ENCODE results near the gene SHISAL2A. TPM values are rescaled to one million over a fixed set of nuclear protein-coding genes. Genes with fewer than 3 reads are reported as not detected.

SHISAL2A gene
- total RNA-seq, 6 donors from 2014 or later, result 0.24 to 10.5 (median 3.0) TPM; not detected in 3

DNA sequence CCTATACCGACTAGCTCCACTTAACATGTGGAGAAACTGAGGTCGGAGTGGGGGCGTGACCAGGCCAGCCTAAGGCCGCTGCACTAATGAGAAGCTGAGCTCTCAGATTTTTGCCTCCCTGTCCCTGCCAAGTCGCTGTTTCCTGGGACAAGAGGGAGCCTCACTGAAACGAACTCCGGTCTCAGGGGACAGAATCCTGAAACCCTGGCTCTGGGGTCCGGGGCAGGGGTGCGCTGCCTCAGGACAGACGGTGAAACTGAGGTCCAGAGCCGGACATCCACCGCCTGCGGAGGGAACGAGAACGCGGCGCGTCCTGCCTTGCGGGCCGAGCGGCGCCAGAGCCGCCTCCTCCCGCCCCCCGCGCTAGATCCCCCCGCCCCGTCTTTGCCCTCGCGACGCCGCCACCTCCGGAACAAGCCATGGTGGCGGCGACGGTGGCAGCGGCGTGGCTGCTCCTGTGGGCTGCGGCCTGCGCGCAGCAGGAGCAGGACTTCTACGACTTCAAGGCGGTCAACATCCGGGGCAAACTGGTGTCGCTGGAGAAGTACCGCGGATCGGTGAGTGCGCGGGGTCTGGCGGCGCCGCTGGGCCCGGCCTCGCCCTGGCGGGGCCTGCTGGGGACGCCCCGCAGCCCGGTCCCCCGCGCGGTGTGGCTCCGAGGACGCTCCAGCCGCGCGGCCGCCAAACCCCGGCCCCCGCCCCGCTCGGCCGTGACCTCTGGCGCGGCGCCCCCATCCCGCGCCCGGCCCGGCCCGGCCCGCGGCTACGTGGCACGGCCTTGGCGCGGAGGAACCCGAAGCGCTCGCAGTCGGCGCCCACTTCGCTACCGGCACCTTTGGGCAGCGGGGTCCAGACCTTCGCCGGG is 30.7 kb upstream of the SHISAL2A start, which contains the start of gene GPX7:
TSS of gene GPX7 (plus strand) at position 381 of the 865 bp plus-strand sequence. CDS start at position 420, 39 bp downstream.
- Histone ChIP-seq H3K4me3 (peak within 1 kb of the TSS; percentile 34 to 68 (median 62)), H3K27ac (peak within 1 kb of the TSS; percentile 34 to 88 (median 78)), H3K36me3 (peaks cover 0 to 8% (median 3%) of the 10 kb centered on the region in 4 donors), H3K4me1 (peaks cover 17 to 31% (median 27%) of the 10 kb centered on the region in 4 donors), H3K9me3 (no peaks in the 10 kb centered on the region), H3K27me3 (no peaks in the 10 kb centered on the region)
- WGBS, 2 donors, result 6 to 9% methylated on average over 15 to 21 of the region's 97 CpGs
- DNase-seq, result peak; percentile 55 to 91
- TF ChIP-seq EP300 (IDR thresholded peaks at IDR 0.05) (no peak), POLR2AphosphoS5 (IDR thresholded peaks at IDR 0.05) (peak in 1 of 2 donors; percentile 51), POLR2A (IDR thresholded peaks at IDR 0.05) (peak in 1 of 4 donors; percentile 21)
- peak in 1 of 2 donors; percentile 74 for ATAC-seq (ENCODE audit: low FRiP score in 2 of 2)

DNA sequence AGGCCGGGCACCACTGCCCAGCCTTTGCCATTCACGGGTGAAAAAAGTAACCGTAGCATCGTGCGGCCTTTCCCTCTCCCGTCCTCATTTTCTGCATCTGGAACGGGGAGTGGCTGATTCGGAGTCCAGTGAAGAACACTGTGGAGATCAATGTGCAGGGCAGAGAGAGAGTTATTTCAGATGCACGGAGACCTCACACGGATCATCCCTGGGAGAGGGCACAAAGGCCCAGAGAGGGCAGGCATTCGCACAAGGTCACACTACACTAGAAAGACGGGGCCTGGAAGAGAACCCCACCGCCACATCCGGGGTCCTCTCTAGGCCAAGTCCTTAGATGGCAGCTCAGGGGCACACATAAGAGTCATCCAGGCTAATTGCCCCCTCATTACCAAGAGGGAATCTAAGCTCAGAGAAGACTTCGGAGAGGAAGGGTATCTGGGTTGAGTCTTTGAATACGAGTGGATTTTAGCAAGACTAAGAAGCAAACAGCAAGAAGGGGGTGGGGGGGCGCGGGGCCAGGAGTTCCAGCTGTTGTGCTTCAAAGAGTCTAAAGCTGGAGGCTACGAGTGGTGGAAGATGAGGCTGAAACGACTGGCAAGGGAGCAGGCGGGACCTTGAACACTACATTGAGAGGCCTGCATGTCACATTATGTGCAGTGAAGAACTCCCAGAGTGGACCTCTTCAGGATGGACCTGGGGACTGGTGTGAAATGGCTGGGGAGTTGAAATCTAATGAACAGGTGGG is 29.9 kb upstream of the SHISAL2A start:
- DNase-seq (no peak), ATAC-seq (ENCODE audit: low FRiP score in 2 of 2) (peak in 1 of 2 donors; percentile 25)
- TF ChIP-seq, protein P1, sequence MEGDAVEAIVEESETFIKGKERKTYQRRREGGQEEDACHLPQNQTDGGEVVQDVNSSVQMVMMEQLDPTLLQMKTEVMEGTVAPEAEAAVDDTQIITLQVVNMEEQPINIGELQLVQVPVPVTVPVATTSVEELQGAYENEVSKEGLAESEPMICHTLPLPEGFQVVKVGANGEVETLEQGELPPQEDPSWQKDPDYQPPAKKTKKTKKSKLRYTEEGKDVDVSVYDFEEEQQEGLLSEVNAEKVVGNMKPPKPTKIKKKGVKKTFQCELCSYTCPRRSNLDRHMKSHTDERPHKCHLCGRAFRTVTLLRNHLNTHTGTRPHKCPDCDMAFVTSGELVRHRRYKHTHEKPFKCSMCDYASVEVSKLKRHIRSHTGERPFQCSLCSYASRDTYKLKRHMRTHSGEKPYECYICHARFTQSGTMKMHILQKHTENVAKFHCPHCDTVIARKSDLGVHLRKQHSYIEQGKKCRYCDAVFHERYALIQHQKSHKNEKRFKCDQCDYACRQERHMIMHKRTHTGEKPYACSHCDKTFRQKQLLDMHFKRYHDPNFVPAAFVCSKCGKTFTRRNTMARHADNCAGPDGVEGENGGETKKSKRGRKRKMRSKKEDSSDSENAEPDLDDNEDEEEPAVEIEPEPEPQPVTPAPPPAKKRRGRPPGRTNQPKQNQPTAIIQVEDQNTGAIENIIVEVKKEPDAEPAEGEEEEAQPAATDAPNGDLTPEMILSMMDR (IDR thresholded peaks at IDR 0.05), result no peak
- TF ChIP-seq POLR2A (IDR thresholded peaks at IDR 0.05), result no peak
- no peak for TF ChIP-seq POLR2AphosphoS5 (IDR thresholded peaks at IDR 0.05)
- TF ChIP-seq EP300 (IDR thresholded peaks at IDR 0.05), result no peak
- H3K27me3 ChIP-seq, result no peaks in the 10 kb centered on the region
- H3K4me1 ChIP-seq, result peaks cover 17 to 31% (median 27%) of the 10 kb centered on the region in 4 donors
- peak overlapping the region; percentile 34 to 68 (median 62) for H3K4me3 ChIP-seq
- H3K9me3 ChIP-seq, result no peaks in the 10 kb centered on the region
- H3K27ac ChIP-seq, result peak overlapping the region; percentile 34 to 88 (median 78)
- H3K36me3 ChIP-seq, result peaks cover 0 to 13% (median 6%) of the 10 kb centered on the region in 4 donors
- 34 to 57% methylated on average over 12 to 21 of the region's 21 CpGs for whole genome bisulfite sequencing, 2 donors

DNA sequence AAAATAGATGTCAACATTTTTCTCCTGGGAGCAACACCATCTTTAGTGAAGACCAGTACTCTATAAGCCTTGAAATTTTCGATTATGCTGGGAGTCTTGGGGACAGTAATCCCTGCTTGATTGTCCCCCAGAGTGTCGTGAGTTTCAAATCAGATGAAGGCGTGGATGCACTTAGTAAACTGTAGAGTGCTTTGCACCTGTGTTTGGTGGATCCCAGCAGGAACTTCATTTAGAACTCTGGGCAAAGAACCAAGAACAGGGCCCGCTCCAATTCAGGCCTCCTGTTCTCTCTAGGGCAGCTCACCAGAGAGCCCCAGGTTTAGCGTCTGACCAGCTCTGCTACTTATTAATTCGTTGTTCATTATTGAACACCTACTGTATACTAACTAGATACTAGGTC is 29.3 kb upstream of the SHISAL2A start:
- Histone ChIP-seq H3K4me1 (peaks cover 17 to 31% (median 27%) of the 10 kb centered on the region in 4 donors), H3K27me3 (no peaks in the 10 kb centered on the region), H3K36me3 (peaks cover 0 to 18% (median 11%) of the 10 kb centered on the region in 4 donors), H3K4me3 (peak overlapping the region in 2 of 4 donors; percentile 63 to 68), H3K9me3 (no peaks in the 10 kb centered on the region), H3K27ac (peak overlapping the region in 1 of 4 donors; percentile 88)
- ATAC-seq (ENCODE audit: low FRiP score in 2 of 2) (no peak), DNase-seq (no peak)
- TF ChIP-seq POLR2AphosphoS5 (IDR thresholded peaks at IDR 0.05) (no peak), POLR2A (IDR thresholded peaks at IDR 0.05) (no peak), EP300 (IDR thresholded peaks at IDR 0.05) (no peak)
- TF ChIP-seq, protein P1 (IDR thresholded peaks at IDR 0.05), result no peak
- 83 to 92% methylated on average over 6 of the region's 6 CpGs for WGBS, 2 donors

DNA sequence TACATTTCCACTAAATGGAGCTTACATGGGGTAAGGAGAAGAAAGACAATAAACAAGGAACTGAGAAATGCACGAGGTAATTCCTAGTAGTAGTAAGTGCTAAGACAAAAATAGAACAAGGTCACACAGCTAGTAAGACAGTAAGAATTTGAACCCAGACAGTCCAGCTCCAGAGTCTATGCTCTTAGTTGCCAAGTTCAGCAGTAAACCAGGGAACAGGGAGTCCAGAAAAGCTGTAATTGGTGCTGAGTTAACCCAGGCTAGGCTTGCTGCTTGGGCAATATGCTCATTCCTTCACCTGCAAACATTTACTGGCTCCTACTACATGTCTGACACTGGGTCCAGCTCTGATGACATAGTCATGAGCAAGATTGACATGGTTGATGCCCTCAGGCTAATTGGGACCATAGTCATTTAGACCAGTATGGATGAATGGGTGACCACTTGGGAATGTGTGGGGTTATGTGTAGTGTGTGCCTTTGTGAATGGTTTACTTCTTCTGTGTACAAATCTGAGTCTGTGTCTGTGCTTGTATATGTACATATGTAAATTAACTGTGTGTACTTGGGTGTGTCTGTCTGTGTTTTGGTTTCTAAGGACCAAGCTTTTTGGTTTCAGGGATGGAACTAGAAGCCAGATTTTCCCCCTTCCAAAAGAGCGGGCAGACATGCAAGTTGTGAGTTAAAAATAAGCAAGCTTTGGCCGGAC is 28.8 kb upstream of the SHISAL2A start:
- Histone ChIP-seq H3K4me3 (no peak overlapping the region), H3K36me3 (peaks cover 0 to 18% (median 11%) of the 10 kb centered on the region in 4 donors), H3K4me1 (peaks cover 17 to 31% (median 27%) of the 10 kb centered on the region in 4 donors), H3K27ac (no peak overlapping the region), H3K27me3 (no peaks in the 10 kb centered on the region), H3K9me3 (no peaks in the 10 kb centered on the region)
- TF ChIP-seq POLR2AphosphoS5 (IDR thresholded peaks at IDR 0.05), result no peak
- no peak for TF ChIP-seq POLR2A (IDR thresholded peaks at IDR 0.05)
- TF ChIP-seq, protein P1 (IDR thresholded peaks at IDR 0.05), result no peak
- TF ChIP-seq EP300 (IDR thresholded peaks at IDR 0.05), result no peak
- no peak for DNase-seq
- no peak for ATAC-seq (ENCODE audit: low FRiP score in 2 of 2)
- 39 to 76% methylated on average over 3 of the region's 3 CpGs for WGBS, 2 donors

Data from upper lobe of left lung (tissue), 6 donors.